NB4 (cell line): ENCODE results near the gene FOXO3B.
"Not testable (repeated sequence)": the region's sequence is repeated elsewhere in the genome, so short reads cannot be mapped to it uniquely, and the experiment has no call there.

Experiments
- MAX ChIP-seq: IDR thresholded peaks from 2 replicates; pipeline ENCODE4 v1.6.1; 2011; ENCODE audit warnings: low read depth, low read length
- POLR2A ChIP-seq: IDR thresholded peaks from 2 replicates; pipeline ENCODE4 v1.6.1; 2011; ENCODE audit warnings: mild to moderate bottlenecking; ENCODE audit not compliant: insufficient read length; ENCODE audit errors: extremely low read depth
- TF ChIP-seq, protein P1 (sequence below): IDR thresholded peaks from one replicate; pipeline ENCODE4 v1.5.1; 2012; ENCODE audit warnings: low read depth, low read length

DNA sequence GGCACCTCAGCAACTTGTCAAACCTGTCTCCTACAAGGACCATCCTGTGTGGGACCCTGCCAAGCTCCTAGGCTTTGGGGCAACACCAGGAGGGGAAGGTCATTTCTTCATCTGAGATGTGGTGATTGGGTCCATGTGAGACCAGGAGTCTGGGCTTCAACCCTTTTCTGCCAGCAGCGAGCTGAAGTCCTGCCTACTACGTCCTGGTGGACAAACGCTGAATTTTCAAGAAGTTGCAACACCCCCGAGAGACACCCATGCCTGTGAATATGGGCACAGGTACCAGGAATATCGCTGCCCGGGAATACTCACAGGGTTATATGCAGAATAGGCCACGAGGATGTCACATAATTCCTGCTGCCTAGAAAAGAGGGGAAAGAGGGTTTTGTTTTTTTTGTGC lies 45.9 kb downstream of the FOXO3B start:
- TF ChIP-seq, protein P1, sequence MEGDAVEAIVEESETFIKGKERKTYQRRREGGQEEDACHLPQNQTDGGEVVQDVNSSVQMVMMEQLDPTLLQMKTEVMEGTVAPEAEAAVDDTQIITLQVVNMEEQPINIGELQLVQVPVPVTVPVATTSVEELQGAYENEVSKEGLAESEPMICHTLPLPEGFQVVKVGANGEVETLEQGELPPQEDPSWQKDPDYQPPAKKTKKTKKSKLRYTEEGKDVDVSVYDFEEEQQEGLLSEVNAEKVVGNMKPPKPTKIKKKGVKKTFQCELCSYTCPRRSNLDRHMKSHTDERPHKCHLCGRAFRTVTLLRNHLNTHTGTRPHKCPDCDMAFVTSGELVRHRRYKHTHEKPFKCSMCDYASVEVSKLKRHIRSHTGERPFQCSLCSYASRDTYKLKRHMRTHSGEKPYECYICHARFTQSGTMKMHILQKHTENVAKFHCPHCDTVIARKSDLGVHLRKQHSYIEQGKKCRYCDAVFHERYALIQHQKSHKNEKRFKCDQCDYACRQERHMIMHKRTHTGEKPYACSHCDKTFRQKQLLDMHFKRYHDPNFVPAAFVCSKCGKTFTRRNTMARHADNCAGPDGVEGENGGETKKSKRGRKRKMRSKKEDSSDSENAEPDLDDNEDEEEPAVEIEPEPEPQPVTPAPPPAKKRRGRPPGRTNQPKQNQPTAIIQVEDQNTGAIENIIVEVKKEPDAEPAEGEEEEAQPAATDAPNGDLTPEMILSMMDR = not testable (repeated sequence)
- not testable (repeated sequence) for TF ChIP-seq POLR2A, MAX
